WTC11 (cell line): ENCODE data around the gene ZNF324B. TPM values are rescaled to one million over a fixed set of nuclear protein-coding genes. Genes with fewer than 3 reads are reported as not detected.

Experiments
- ATAC-seq: fragments of 200-7000 bp; cut with Tn5 transposase; 2 replicates; pipeline ENCODE4 v1.10.0; 2021; ENCODE audit warnings: mild to moderate bottlenecking, moderate library complexity
- CTCF ChIA-PET: fragments of 300-600 bp; sonication (Branson Sonifier 250); formaldehyde crosslinking; loops from one replicate; lab custom pipeline; 2021; ENCODE audit warnings: antibody characterized with exemption; lab: Charles Lee
- POLR2A ChIA-PET: fragments of 350-600 bp; sonication (Branson Sonifier 250); formaldehyde crosslinking; loops from one replicate; lab custom pipeline; 2021; ENCODE audit warnings: antibody characterized with exemption; lab: Charles Lee
- DNase-seq: peaks from one replicate; pipeline ENCODE4 v3.0.0; 2021; ENCODE audit warnings: low spot score
- H3K27ac Mint-ChIP-seq: 2 replicates; pipeline ENCODE4 v1.8.0; 2021; ENCODE audit warnings: mixed read lengths
- H3K27me3 Mint-ChIP-seq: 2 replicates; pipeline ENCODE4 v1.8.0; 2021; ENCODE audit warnings: low read depth, mild to moderate bottlenecking, moderate library complexity, mixed read lengths
- H3K36me3 Mint-ChIP-seq: 2 replicates; pipeline ENCODE4 v1.8.0; 2021; ENCODE audit warnings: mixed read lengths
- H3K4me1 Mint-ChIP-seq: 2 replicates; pipeline ENCODE4 v1.8.0; 2022; ENCODE audit warnings: mixed read lengths
- H3K4me3 Mint-ChIP-seq: 2 replicates; pipeline ENCODE4 v1.8.0; 2021; ENCODE audit warnings: mild to moderate bottlenecking, moderate library complexity, mixed read lengths
- H3K9me3 Mint-ChIP-seq: 2 replicates; pipeline ENCODE4 v1.8.0; 2021; ENCODE audit warnings: mixed read lengths
- ATF1 ChIP-seq: sonication (generic); formaldehyde crosslinking; IDR thresholded peaks from 2 replicates; pipeline ENCODE4 v1.8.1; 2023; ENCODE audit warnings: mild to moderate bottlenecking, moderate library complexity, missing genetic modification reagents
- CBFB ChIP-seq: sonication (generic); formaldehyde crosslinking; IDR thresholded peaks from 2 replicates; pipeline ENCODE4 v1.8.1; 2022; ENCODE audit warnings: mild to moderate bottlenecking, low read depth, missing genetic modification reagents
- EMX1 ChIP-seq: fragments of 250-450 bp; sonication (Bioruptor Pico); IDR thresholded peaks from 2 replicates; pipeline ENCODE4 v1.8.0; 2021; ENCODE audit warnings: mild to moderate bottlenecking
- FOXP1 ChIP-seq: sonication (generic); formaldehyde crosslinking; IDR thresholded peaks from 2 replicates; pipeline ENCODE4 v1.8.0; 2022; ENCODE audit warnings: missing genetic modification reagents, mild to moderate bottlenecking, moderate library complexity, borderline replicate concordance
- GRHL2 ChIP-seq: fragments of 250-450 bp; sonication (Bioruptor Pico); IDR thresholded peaks from 2 replicates; pipeline ENCODE4 v1.8.0; 2022; ENCODE audit warnings: mild to moderate bottlenecking, moderate library complexity; ENCODE audit not compliant: insufficient replicate concordance, severe bottlenecking
- GTF2I ChIP-seq: fragments of 250-450 bp; sonication (Bioruptor Pico); conservative IDR thresholded peaks from 2 replicates; pipeline ENCODE4 v1.4.0; 2021; ENCODE audit warnings: mild to moderate bottlenecking
- HMGA2 ChIP-seq: fragments of 250-450 bp; sonication (Bioruptor Pico); IDR thresholded peaks from 2 replicates; pipeline ENCODE4 v1.4.0; 2021; ENCODE audit warnings: mild to moderate bottlenecking, moderate library complexity
- MYBL2 ChIP-seq: sonication (generic); formaldehyde crosslinking; IDR thresholded peaks from 2 replicates; pipeline ENCODE4 v1.8.1; 2023; ENCODE audit warnings: mild to moderate bottlenecking, moderate library complexity, missing genetic modification reagents
- NFATC4 ChIP-seq: fragments of 250-450 bp; sonication (Bioruptor Pico); IDR thresholded peaks from 2 replicates; pipeline ENCODE4 v1.9.0; 2021; ENCODE audit warnings: mild to moderate bottlenecking
- NFE2L1 ChIP-seq: sonication (generic); formaldehyde crosslinking; IDR thresholded peaks from 2 replicates; pipeline ENCODE4 v1.8.1; 2023; ENCODE audit warnings: missing genetic modification reagents
- NR1H2 ChIP-seq: sonication (generic); formaldehyde crosslinking; IDR thresholded peaks from 2 replicates; pipeline ENCODE4 v1.9.0; 2021; ENCODE audit warnings: mild to moderate bottlenecking, moderate library complexity, missing genetic modification reagents
- NR3C1 ChIP-seq: sonication (generic); formaldehyde crosslinking; conservative IDR thresholded peaks from 2 replicates; pipeline ENCODE4 v1.8.1; 2023; ENCODE audit warnings: low read depth, mild to moderate bottlenecking, missing genetic modification reagents
- SMAD4 ChIP-seq: sonication (generic); formaldehyde crosslinking; IDR thresholded peaks from 2 replicates; pipeline ENCODE4 v1.8.0; 2022; ENCODE audit warnings: mild to moderate bottlenecking, missing genetic modification reagents
- ZBTB21 ChIP-seq: sonication (generic); formaldehyde crosslinking; IDR thresholded peaks from 2 replicates; pipeline ENCODE4 v1.8.1; 2023; ENCODE audit warnings: mild to moderate bottlenecking, missing genetic modification reagents, borderline replicate concordance
- ZNF121 ChIP-seq: sonication (generic); formaldehyde crosslinking; IDR thresholded peaks from 2 replicates; pipeline ENCODE4 v1.8.0; 2023; ENCODE audit warnings: missing genetic modification reagents
- ZNF138 ChIP-seq: sonication (generic); formaldehyde crosslinking; conservative IDR thresholded peaks from 2 replicates; pipeline ENCODE4 v1.8.1; 2022; ENCODE audit warnings: mild to moderate bottlenecking, moderate library complexity, missing genetic modification reagents
- ZNF317 ChIP-seq: sonication (generic); formaldehyde crosslinking; IDR thresholded peaks from 2 replicates; pipeline ENCODE4 v1.8.1; 2023; ENCODE audit warnings: low read depth, mild to moderate bottlenecking, moderate library complexity, missing genetic modification reagents, borderline replicate concordance
- ZNF416 ChIP-seq: fragments of 250-450 bp; sonication (Bioruptor Pico); IDR thresholded peaks from 2 replicates; pipeline ENCODE4 v1.9.0; 2021; ENCODE audit warnings: mild to moderate bottlenecking, inconsistent platforms
- total RNA-seq: library from RNA; stranded (reverse); gene quantifications from 3 replicates; pipeline ENCODE4 v1.2.3, GENCODE V29; 2021
- TF ChIP-seq, protein P1 (sequence below): fragments of 250-450 bp; sonication (Bioruptor Pico); IDR thresholded peaks from 2 replicates; pipeline ENCODE4 v1.9.0; 2021; ENCODE audit warnings: mild to moderate bottlenecking
- TF ChIP-seq, protein P2 (sequence below): sonication (generic); formaldehyde crosslinking; IDR thresholded peaks from 2 replicates; pipeline ENCODE4 v1.8.1; 2023; ENCODE audit warnings: mild to moderate bottlenecking, missing genetic modification reagents, moderate library complexity
- TF ChIP-seq, protein P3 (sequence below): sonication (generic); formaldehyde crosslinking; IDR thresholded peaks from 2 replicates; pipeline ENCODE4 v1.8.1; 2022; ENCODE audit warnings: missing genetic modification reagents, borderline replicate concordance
- TF ChIP-seq, protein P4 (sequence below): fragments of 250-450 bp; sonication (Bioruptor Pico); IDR thresholded peaks from 2 replicates; pipeline ENCODE4 v1.9.0; 2021; ENCODE audit warnings: moderate library complexity, mild to moderate bottlenecking, inconsistent platforms, borderline replicate concordance
- TF ChIP-seq, protein P5 (sequence below): sonication (generic); formaldehyde crosslinking; IDR thresholded peaks from 2 replicates; pipeline ENCODE4 v1.8.1; 2023; ENCODE audit warnings: mild to moderate bottlenecking, missing genetic modification reagents
- TF ChIP-seq, protein P6 (sequence below): sonication (generic); formaldehyde crosslinking; IDR thresholded peaks from 2 replicates; pipeline ENCODE4 v1.8.0; 2022; ENCODE audit warnings: mild to moderate bottlenecking, missing genetic modification reagents
- TF ChIP-seq, protein P7 (sequence below): fragments of 250-450 bp; sonication (Bioruptor Pico); IDR thresholded peaks from 2 replicates; pipeline ENCODE4 v1.9.0; 2021; ENCODE audit warnings: mild to moderate bottlenecking, borderline replicate concordance

ZNF324B gene
- total RNA-seq, 1 experiment from 2014 or later: 4.0 TPM

DNA sequence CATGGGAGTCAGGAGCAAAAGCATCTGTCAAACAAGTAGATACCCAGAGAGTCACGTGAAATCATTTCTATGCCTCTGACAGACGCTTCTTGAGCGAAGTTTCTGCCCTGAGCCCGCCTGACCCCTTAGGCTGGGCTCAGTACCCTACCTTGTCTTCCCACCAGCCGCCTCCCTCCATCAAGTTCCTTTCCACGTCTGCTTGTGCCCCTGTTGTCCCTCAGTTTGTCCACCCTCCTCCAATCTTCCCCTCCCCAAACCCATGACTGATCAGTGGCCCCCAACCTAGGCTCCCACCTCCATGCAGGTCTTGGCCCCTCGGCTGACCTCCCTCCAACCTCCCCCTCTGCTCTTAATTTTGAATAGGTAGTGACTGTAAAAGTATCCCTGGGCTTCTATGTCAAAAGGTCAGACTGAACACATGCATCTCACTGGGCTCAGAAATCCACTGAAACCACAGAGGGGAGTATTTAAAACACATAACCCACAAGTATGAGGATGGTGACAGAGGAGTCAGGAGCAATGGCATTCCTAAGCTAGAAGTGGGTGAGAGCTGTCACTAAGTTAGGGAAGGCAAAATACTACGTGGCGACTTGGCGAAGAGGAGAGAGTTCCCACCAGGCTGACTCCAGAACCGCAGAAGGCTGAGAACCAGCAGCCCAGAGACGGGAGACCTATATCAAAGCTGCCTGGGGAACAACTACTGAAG is 23.0 kb downstream of the ZNF324B start:
- TF ChIP-seq MYBL2 (CRISPR knock-in tag) (no peak), NFATC4 (no peak), HMGA2 (CRISPR knock-in tag) (no peak), ZNF121 (CRISPR knock-in tag) (no peak), EMX1 (CRISPR knock-in tag) (no peak), ZNF317 (CRISPR knock-in tag) (no peak), ZBTB21 (CRISPR knock-in tag) (no peak), ZNF138 (no peak), GTF2I (CRISPR knock-in tag) (no peak), FOXP1 (CRISPR knock-in tag) (no peak), NR3C1 (CRISPR knock-in tag) (no peak), NR1H2 (no peak), CBFB (CRISPR knock-in tag) (no peak), SMAD4 (CRISPR knock-in tag) (no peak), ATF1 (no peak), NFE2L1 (CRISPR knock-in tag) (no peak)
- TF ChIP-seq, protein P1, sequence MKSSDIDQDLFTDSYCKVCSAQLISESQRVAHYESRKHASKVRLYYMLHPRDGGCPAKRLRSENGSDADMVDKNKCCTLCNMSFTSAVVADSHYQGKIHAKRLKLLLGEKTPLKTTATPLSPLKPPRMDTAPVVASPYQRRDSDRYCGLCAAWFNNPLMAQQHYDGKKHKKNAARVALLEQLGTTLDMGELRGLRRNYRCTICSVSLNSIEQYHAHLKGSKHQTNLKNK (CRISPR knock-in tag): no peak
- TF ChIP-seq, protein P2, sequence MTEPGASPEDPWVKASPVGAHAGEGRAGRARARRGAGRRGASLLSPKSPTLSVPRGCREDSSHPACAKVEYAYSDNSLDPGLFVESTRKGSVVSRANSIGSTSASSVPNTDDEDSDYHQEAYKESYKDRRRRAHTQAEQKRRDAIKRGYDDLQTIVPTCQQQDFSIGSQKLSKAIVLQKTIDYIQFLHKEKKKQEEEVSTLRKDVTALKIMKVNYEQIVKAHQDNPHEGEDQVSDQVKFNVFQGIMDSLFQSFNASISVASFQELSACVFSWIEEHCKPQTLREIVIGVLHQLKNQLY: no peak
- TF ChIP-seq, protein P3, sequence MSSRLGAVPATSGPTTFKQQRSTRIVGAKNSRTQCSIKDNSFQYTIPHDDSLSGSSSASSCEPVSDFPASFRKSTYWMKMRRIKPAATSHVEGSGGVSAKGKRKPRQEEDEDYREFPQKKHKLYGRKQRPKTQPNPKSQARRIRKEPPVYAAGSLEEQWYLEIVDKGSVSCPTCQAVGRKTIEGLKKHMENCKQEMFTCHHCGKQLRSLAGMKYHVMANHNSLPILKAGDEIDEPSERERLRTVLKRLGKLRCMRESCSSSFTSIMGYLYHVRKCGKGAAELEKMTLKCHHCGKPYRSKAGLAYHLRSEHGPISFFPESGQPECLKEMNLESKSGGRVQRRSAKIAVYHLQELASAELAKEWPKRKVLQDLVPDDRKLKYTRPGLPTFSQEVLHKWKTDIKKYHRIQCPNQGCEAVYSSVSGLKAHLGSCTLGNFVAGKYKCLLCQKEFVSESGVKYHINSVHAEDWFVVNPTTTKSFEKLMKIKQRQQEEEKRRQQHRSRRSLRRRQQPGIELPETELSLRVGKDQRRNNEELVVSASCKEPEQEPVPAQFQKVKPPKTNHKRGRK (CRISPR knock-in tag): no peak
- ChIA-PET POLR2A (no interaction called here), CTCF (interaction anchor here (1.6 kb wide), 1 partner anchor 40 kb away, joined by 7 read pairs; no protein-coding TSS in a partner anchor)
- no peaks in the 10 kb centered on the region for H3K36me3 Mint-ChIP-seq
- peaks cover 9% of the 10 kb centered on the region for H3K4me1 Mint-ChIP-seq
- ATAC-seq (no peak), DNase-seq (no peak)
- H3K9me3 Mint-ChIP-seq: no peaks in the 10 kb centered on the region
- no peak overlapping the region for H3K27ac Mint-ChIP-seq
- H3K4me3 Mint-ChIP-seq: peak overlapping the region; percentile 89
- H3K27me3 Mint-ChIP-seq: no peaks in the 10 kb centered on the region; the same call in none of the 2 replicates

DNA sequence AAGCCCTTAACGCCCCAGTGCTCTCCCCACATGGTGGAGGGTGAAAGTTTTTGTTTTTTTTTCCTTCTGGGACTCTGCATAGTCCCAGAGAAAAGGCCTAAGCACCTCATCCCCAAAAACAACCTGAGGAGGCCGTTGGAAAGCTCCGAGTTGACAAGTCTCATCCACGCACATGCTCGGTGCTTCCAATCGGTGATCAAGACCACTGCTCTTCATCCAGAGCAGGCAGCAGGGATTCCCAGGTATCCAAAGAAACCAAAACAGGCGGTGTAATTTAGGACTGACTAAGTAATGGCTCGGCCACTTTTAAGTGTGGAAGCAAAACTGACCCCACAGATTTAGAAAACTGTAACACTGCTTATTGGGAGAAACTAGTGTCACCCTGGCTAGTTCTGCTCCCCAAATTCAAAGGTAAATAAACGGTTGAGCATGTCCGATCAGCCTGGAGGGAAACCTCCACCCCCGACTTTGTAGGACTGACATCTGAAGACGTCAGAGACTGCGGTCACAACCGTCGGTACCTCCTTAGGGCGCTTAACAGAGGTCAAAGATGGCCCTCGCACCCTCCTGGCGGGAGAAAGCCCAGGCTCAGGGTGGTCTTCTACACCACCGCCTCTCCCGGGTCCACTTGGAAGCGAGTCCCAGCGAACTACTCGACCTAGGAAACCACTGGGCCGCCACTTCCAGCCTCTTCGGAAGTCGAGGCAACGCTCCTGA is 23.7 kb downstream of the ZNF324B start:
- H3K4me1 Mint-ChIP-seq: peaks cover 9% of the 10 kb centered on the region
- DNase-seq: no peak
- peak overlapping the region; percentile 89 for H3K4me3 Mint-ChIP-seq
- no peaks in the 10 kb centered on the region for H3K36me3 Mint-ChIP-seq
- ATAC-seq: no peak
- ChIA-PET POLR2A (interaction anchor here (0.8 to 1.2 kb wide), 2 partner anchors 24 to 45 kb away, joined by 3 to 5 read pairs; partner anchors contain the start of gene ZBTB45), CTCF (interaction anchor here (1.0 to 1.6 kb wide), 3 partner anchors 21 to 44 kb away, joined by 4 to 7 read pairs (median 7); partner anchors contain the start of gene ZBTB45)
- no peaks in the 10 kb centered on the region for H3K9me3 Mint-ChIP-seq
- no peaks in the 10 kb centered on the region; the same call in none of the 2 replicates for H3K27me3 Mint-ChIP-seq
- peak overlapping the region; percentile 53 for H3K27ac Mint-ChIP-seq
- TF ChIP-seq, protein P4, sequence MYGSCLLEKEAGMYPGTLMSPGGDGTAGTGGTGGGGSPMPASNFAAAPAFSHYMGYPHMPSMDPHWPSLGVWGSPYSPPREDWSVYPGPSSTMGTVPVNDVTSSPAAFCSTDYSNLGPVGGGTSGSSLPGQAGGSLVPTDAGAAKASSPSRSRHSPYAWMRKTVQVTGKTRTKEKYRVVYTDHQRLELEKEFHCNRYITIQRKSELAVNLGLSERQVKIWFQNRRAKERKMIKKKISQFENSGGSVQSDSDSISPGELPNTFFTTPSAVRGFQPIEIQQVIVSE (CRISPR knock-in tag): no peak
- TF ChIP-seq FOXP1 (CRISPR knock-in tag) (no peak), ZNF416 (CRISPR knock-in tag) (no peak), GRHL2 (CRISPR knock-in tag) (no peak)
- TF ChIP-seq, protein P5, sequence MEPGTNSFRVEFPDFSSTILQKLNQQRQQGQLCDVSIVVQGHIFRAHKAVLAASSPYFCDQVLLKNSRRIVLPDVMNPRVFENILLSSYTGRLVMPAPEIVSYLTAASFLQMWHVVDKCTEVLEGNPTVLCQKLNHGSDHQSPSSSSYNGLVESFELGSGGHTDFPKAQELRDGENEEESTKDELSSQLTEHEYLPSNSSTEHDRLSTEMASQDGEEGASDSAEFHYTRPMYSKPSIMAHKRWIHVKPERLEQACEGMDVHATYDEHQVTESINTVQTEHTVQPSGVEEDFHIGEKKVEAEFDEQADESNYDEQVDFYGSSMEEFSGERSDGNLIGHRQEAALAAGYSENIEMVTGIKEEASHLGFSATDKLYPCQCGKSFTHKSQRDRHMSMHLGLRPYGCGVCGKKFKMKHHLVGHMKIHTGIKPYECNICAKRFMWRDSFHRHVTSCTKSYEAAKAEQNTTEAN (CRISPR knock-in tag): no peak
- TF ChIP-seq, protein P6, sequence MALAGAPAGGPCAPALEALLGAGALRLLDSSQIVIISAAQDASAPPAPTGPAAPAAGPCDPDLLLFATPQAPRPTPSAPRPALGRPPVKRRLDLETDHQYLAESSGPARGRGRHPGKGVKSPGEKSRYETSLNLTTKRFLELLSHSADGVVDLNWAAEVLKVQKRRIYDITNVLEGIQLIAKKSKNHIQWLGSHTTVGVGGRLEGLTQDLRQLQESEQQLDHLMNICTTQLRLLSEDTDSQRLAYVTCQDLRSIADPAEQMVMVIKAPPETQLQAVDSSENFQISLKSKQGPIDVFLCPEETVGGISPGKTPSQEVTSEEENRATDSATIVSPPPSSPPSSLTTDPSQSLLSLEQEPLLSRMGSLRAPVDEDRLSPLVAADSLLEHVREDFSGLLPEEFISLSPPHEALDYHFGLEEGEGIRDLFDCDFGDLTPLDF (CRISPR knock-in tag): no peak
- TF ChIP-seq, protein P7, sequence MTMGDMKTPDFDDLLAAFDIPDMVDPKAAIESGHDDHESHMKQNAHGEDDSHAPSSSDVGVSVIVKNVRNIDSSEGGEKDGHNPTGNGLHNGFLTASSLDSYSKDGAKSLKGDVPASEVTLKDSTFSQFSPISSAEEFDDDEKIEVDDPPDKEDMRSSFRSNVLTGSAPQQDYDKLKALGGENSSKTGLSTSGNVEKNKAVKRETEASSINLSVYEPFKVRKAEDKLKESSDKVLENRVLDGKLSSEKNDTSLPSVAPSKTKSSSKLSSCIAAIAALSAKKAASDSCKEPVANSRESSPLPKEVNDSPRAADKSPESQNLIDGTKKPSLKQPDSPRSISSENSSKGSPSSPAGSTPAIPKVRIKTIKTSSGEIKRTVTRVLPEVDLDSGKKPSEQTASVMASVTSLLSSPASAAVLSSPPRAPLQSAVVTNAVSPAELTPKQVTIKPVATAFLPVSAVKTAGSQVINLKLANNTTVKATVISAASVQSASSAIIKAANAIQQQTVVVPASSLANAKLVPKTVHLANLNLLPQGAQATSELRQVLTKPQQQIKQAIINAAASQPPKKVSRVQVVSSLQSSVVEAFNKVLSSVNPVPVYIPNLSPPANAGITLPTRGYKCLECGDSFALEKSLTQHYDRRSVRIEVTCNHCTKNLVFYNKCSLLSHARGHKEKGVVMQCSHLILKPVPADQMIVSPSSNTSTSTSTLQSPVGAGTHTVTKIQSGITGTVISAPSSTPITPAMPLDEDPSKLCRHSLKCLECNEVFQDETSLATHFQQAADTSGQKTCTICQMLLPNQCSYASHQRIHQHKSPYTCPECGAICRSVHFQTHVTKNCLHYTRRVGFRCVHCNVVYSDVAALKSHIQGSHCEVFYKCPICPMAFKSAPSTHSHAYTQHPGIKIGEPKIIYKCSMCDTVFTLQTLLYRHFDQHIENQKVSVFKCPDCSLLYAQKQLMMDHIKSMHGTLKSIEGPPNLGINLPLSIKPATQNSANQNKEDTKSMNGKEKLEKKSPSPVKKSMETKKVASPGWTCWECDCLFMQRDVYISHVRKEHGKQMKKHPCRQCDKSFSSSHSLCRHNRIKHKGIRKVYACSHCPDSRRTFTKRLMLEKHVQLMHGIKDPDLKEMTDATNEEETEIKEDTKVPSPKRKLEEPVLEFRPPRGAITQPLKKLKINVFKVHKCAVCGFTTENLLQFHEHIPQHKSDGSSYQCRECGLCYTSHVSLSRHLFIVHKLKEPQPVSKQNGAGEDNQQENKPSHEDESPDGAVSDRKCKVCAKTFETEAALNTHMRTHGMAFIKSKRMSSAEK (CRISPR knock-in tag): no peak
